Peyer's patch (tissue), 4 donors: ENCODE data around the gene KDELR3. TPM values are rescaled to one million over a fixed set of nuclear protein-coding genes. Genes with fewer than 3 reads are reported as not detected.

Experiments
- DNase-seq, 3 donors: peaks; one replicate each; pipeline ENCODE4 v3.0.0-alpha.2; 2017 to 2019
- H3K27ac ChIP-seq, 4 donors: fragments of 200-600 bp; sonication (generic); one replicate each; pipeline ENCODE4 v1.5.1; 2016 to 2019
- H3K27me3 ChIP-seq, 2 donors: fragments of 200-600 bp; sonication (generic); one replicate each; pipeline ENCODE4 v1.5.1; 2019
- H3K36me3 ChIP-seq, 3 donors: fragments of 200-600 bp; sonication (generic); one replicate each; pipeline ENCODE4 v1.5.1; 2016 to 2019
- H3K4me1 ChIP-seq, 4 donors: fragments of 200-600 bp; sonication (generic); one replicate each; pipeline ENCODE4 v1.5.1; 2016 to 2019
- H3K4me3 ChIP-seq, 4 donors: fragments of 200-600 bp; sonication (generic); 1 replicate in 3 of 4; 2 replicates in 1 of 4; pipeline ENCODE4 v1.5.1; 2016 to 2019; ENCODE audit warnings: mild to moderate bottlenecking in 1 of 4
- H3K9me3 ChIP-seq, 4 donors: fragments of 200-600 bp; sonication (generic); one replicate each; pipeline ENCODE4 v1.5.1; 2016 to 2019; ENCODE audit warnings: mild to moderate bottlenecking in 1 of 4
- CTCF ChIP-seq, 6 experiments: fragments of 450-650 bp in 4 of 6; fragments of 200-600 bp in 2 of 6; sonication (generic) in 1 of 6; IDR thresholded peaks; one replicate each; pipeline ENCODE4 v1.5.1; 2017 to 2019; ENCODE audit warnings: antibody characterized with exemption in 6 of 6, mild to moderate bottlenecking in 3 of 6, moderate library complexity in 1 of 6
- POLR2A ChIP-seq, 2 donors: fragments of 450-650 bp; IDR thresholded peaks; one replicate each; pipeline ENCODE4 v1.5.1; 2017; ENCODE audit warnings: antibody characterized with exemption in 2 of 2, mild to moderate bottlenecking in 2 of 2, moderate library complexity in 2 of 2
- total RNA-seq, 4 donors: library from RNA; depleted of rRNA; stranded (reverse); fragments of >200 nt; gene quantifications; one replicate each; pipeline ENCODE4 v1.1.0, GENCODE V29; 2016

The KDELR3 gene
- total RNA-seq, 4 donors from 2014 or later = 2.5 to 20.0 (median 16.6) TPM

- TF ChIP-seq POLR2A (IDR thresholded peaks at IDR 0.05) (no peak), CTCF (IDR thresholded peaks at IDR 0.05) (no peak)
- Histone ChIP-seq H3K9me3 (no peaks in the 10 kb centered on the region), H3K27me3 (no peaks in the 10 kb centered on the region), H3K36me3 (no peaks in the 10 kb centered on the region), H3K4me1 (no peaks in the 10 kb centered on the region), H3K27ac (no peak overlapping the region), H3K4me3 (no peak overlapping the region)
- DNase-seq = no peak
Observed at GRCh38 chr22:38440747-38441350, 27.0 kb upstream of the KDELR3 start.

GRCh38 chr22:38441620-38442287 is 26.1 kb upstream of the KDELR3 start:
- Histone ChIP-seq H3K27me3 (no peaks in the 10 kb centered on the region), H3K9me3 (no peaks in the 10 kb centered on the region), H3K4me3 (no peak overlapping the region), H3K27ac (no peak overlapping the region), H3K36me3 (no peaks in the 10 kb centered on the region), H3K4me1 (no peaks in the 10 kb centered on the region)
- DNase-seq = no peak
- TF ChIP-seq CTCF (IDR thresholded peaks at IDR 0.05) = no peak
- no peak for TF ChIP-seq POLR2A (IDR thresholded peaks at IDR 0.05)

- Histone ChIP-seq H3K9me3 (no peaks in the 10 kb centered on the region), H3K4me1 (no peaks in the 10 kb centered on the region), H3K27me3 (no peaks in the 10 kb centered on the region), H3K4me3 (no peak overlapping the region), H3K36me3 (no peaks in the 10 kb centered on the region), H3K27ac (no peak overlapping the region)
- no peak for DNase-seq
- TF ChIP-seq POLR2A (IDR thresholded peaks at IDR 0.05) (no peak), CTCF (IDR thresholded peaks at IDR 0.05) (no peak)
Observed at GRCh38 chr22:38442967-38443627, 24.8 kb upstream of the KDELR3 start.

- H3K27me3 ChIP-seq = no peaks in the 10 kb centered on the region
Observed at GRCh38 chr22:38443628-38444521, 24.0 kb upstream of the KDELR3 start.

More at GRCh38 chr22:38443628-38444521, 24.0 kb upstream of the KDELR3 start:
- no peaks in the 10 kb centered on the region for H3K9me3 ChIP-seq
- no peaks in the 10 kb centered on the region for H3K36me3 ChIP-seq
- no peaks in the 10 kb centered on the region for H3K4me1 ChIP-seq
- H3K27ac ChIP-seq = no peak overlapping the region
- TF ChIP-seq CTCF (IDR thresholded peaks at IDR 0.05) (no peak), POLR2A (IDR thresholded peaks at IDR 0.05) (no peak)
- no peak overlapping the region for H3K4me3 ChIP-seq
- DNase-seq = no peak
